HUES64 (cell line): ENCODE measurements around the gene HIVEP2.

ENCODE experiments used
- H3K27ac ChIP-seq: 2 replicates; pipeline ENCODE4 v1.7.0; 2013; ENCODE audit warnings: low read depth, low read length, inconsistent platforms
- H3K27me3 ChIP-seq: 2 replicates; pipeline ENCODE4 v1.6.1; 2013; ENCODE audit warnings: mild to moderate bottlenecking, low read length; ENCODE audit not compliant: insufficient read depth
- H3K36me3 ChIP-seq: 2 replicates; pipeline ENCODE4 v1.6.1; 2013; ENCODE audit warnings: mild to moderate bottlenecking, low read length; ENCODE audit not compliant: insufficient read depth
- H3K4me1 ChIP-seq: 2 replicates; pipeline ENCODE4 v1.6.1; 2013; ENCODE audit warnings: mild to moderate bottlenecking, low read length, moderate library complexity; ENCODE audit not compliant: insufficient read depth
- H3K4me3 ChIP-seq: 2 replicates; pipeline ENCODE4 v1.5.1; 2013; ENCODE audit warnings: mild to moderate bottlenecking, low read length, moderate library complexity
- H3K9ac ChIP-seq: 2 replicates; pipeline ENCODE4 v1.6.1; 2013; ENCODE audit warnings: mild to moderate bottlenecking, low read depth, low read length
- H3K9me3 ChIP-seq: 2 replicates; pipeline ENCODE4 v1.6.1; 2013; ENCODE audit warnings: low read depth, low read length; ENCODE audit not compliant: insufficient read depth
- WGBS: fragments of 150-250, 120-280 bp; methylation state at CpG from one replicate; pipeline ENCODE4 v1.1.7; 2013; ENCODE audit warnings: missing lambda C conversion rate; 5-methylcytosine and 5-hydroxymethylcytosine counted together

HIVEP2 gene

GRCh38 chr6:142902636-142903053 is 42.3 kb downstream of the HIVEP2 start:
- 87% methylated on average over 4 of the region's 4 CpGs for WGBS

GRCh38 chr6:142901611-142902010 is 43.4 kb downstream of the HIVEP2 start:
- no peak overlapping the region for H3K27ac ChIP-seq
- H3K9ac ChIP-seq = no peak overlapping the region
- 95% methylated on average over 6 of the region's 6 CpGs for WGBS
- H3K9me3 ChIP-seq = no peaks in the 10 kb centered on the region
- H3K4me1 ChIP-seq = peaks cover 3% of the 10 kb centered on the region; the same call in 1 of the 2 replicates
- no peaks in the 10 kb centered on the region for H3K27me3 ChIP-seq
- no peaks in the 10 kb centered on the region for H3K36me3 ChIP-seq
- H3K4me3 ChIP-seq = no peak overlapping the region

More at GRCh38 chr6:142902636-142903053, 42.3 kb downstream of the HIVEP2 start:
- no peak overlapping the region for H3K27ac ChIP-seq
- no peak overlapping the region for H3K9ac ChIP-seq
- H3K9me3 ChIP-seq = no peaks in the 10 kb centered on the region
- peaks cover 8% of the 10 kb centered on the region for H3K4me1 ChIP-seq
- no peaks in the 10 kb centered on the region for H3K27me3 ChIP-seq
- H3K4me3 ChIP-seq = no peak overlapping the region
- H3K36me3 ChIP-seq = no peaks in the 10 kb centered on the region

GRCh38 chr6:142900227-142900971 is 44.6 kb downstream of the HIVEP2 start:
- peaks cover 3% of the 10 kb centered on the region; the same call in 1 of the 2 replicates for H3K4me1 ChIP-seq
- no peaks in the 10 kb centered on the region for H3K27me3 ChIP-seq
- no peak overlapping the region for H3K27ac ChIP-seq
- H3K4me3 ChIP-seq = no peak overlapping the region
- H3K36me3 ChIP-seq = no peaks in the 10 kb centered on the region
- H3K9me3 ChIP-seq = no peaks in the 10 kb centered on the region
- WGBS = 89% methylated on average over 9 of the region's 10 CpGs
- no peak overlapping the region for H3K9ac ChIP-seq

DNA sequence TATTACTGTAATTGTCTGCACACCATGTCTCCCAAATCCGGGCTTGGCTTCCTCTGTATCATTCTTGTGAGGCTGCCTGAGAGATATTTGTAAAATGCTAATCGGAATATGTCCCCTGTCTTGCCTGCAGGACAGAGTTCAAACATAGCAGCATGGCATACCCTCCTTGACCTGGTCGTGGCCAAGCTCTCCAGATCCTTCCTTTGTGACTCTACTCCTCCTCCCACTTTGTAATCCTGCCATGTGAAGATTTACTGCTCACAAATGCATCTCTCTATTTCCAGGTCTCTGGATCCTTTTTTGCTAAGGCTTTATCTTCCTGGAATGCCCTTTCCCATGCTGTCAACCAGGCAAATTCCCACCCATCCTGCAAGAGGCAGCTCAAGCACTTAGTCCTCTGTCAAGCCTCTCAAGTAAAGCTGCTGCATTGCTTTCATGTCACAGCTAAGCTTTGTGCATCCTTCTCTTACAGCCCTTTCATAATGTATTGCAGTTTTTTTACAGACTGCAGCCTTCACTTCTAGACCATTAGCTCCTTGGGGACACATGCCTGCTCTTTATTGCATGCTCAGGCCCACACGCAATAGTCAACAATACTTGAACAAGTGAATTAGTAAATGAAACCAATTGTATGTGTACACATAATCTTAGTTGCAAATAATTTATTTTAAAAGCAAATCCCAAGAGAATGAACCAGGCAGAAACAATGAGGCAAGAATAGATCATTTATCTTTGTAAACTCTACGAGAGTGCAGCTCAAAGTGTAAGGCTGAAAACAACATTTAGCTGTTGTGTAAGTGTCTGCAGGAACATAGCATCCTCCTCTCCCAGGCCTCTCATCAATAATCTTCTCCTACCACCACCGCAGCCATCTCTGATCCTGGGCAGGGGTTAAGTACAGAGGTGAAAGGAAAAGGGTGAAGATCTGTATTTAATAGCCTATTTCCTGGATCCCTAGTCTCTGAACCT is 45.8 kb downstream of the HIVEP2 start:
- H3K4me1 ChIP-seq = peaks cover 3% of the 10 kb centered on the region; the same call in 1 of the 2 replicates
- WGBS = 91% methylated on average over 5 of the region's 6 CpGs
- H3K27me3 ChIP-seq = no peaks in the 10 kb centered on the region
- H3K27ac ChIP-seq = no peak overlapping the region
- H3K9me3 ChIP-seq = no peaks in the 10 kb centered on the region
- no peak overlapping the region for H3K9ac ChIP-seq
- no peak overlapping the region for H3K4me3 ChIP-seq
- H3K36me3 ChIP-seq = no peaks in the 10 kb centered on the region

GRCh38 chr6:142897659-142898058 is 47.3 kb downstream of the HIVEP2 start:
- Histone ChIP-seq H3K27ac (no peak overlapping the region), H3K9ac (no peak overlapping the region), H3K4me3 (no peak overlapping the region), H3K27me3 (no peaks in the 10 kb centered on the region), H3K4me1 (peaks cover 3% of the 10 kb centered on the region; the same call in 1 of the 2 replicates), H3K9me3 (no peaks in the 10 kb centered on the region), H3K36me3 (no peaks in the 10 kb centered on the region)
- 89% methylated on average over 2 of the region's 2 CpGs for WGBS

GRCh38 chr6:142896732-142897131 is 48.2 kb downstream of the HIVEP2 start:
- Histone ChIP-seq H3K9ac (no peak overlapping the region), H3K4me3 (no peak overlapping the region), H3K36me3 (no peaks in the 10 kb centered on the region), H3K27ac (no peak overlapping the region), H3K27me3 (no peaks in the 10 kb centered on the region), H3K9me3 (no peaks in the 10 kb centered on the region), H3K4me1 (peaks cover 10% of the 10 kb centered on the region; the same call in 1 of the 2 replicates)

DNA sequence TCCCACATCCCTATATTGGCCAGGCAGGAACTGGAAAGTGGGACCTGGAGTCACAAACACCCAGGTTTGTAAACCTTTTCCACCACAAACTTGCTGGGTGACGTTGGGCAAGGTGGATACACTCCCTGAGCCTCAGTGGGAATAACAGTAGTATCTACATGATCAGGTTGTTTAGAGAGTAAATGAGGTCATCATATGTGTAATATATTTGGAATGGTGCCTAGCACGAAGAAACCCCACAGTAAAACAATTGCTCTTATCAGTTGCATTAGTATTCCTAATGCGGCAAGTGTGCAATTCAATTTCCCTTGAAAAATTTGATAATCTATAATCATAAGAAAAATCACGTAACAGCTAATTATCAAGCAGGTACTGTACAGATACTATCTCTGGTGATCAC is 51.9 kb downstream of the HIVEP2 start:
- Histone ChIP-seq H3K36me3 (no peaks in the 10 kb centered on the region), H3K27me3 (no peaks in the 10 kb centered on the region), H3K9me3 (no peaks in the 10 kb centered on the region), H3K4me1 (peaks cover 6% of the 10 kb centered on the region; the same call in 1 of the 2 replicates), H3K4me3 (no peak overlapping the region), H3K9ac (no peak overlapping the region), H3K27ac (no peak overlapping the region)
- 96% methylated on average over 4 of the region's 4 CpGs for WGBS

DNA sequence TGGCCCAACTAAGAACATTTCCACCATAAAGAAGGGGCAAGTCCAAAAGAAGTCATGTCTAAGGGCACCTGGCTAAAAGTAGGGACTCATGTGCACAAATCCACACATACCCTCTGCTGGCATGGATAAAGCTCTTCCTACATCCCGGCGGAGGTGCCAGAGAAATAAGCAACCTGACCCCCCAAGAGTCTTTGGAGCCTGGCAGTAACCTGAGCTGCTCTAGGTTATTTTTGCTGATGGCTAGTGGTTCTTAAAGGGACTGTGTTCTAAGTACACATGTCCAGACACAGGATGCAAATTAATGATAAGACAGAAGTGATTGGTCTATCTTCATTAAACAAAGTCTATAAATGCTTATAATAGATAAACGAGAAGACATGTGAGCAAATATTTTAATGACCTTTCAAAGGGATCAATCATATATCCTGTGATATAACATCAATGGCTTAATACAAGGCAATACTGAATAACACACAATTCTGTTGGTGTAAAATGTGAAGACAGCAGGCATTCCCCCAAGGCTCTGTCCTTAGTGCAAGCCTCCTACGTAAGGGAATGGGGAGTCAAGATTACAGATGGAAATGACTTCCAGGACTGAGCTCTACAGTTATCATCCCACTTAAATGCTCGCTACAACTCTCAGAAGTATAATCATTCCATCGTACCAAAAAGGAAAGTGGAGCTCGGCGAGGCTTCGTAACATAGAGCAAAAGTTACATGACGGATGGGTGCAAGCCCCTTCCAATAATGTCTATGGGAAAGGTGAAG is 52.5 kb downstream of the HIVEP2 start:
- H3K4me1 ChIP-seq = peaks cover 6% of the 10 kb centered on the region
- H3K36me3 ChIP-seq = no peaks in the 10 kb centered on the region
- H3K27ac ChIP-seq = no peak overlapping the region
- no peaks in the 10 kb centered on the region for H3K27me3 ChIP-seq
- 92% methylated on average over 9 of the region's 10 CpGs for WGBS
- H3K9me3 ChIP-seq = no peaks in the 10 kb centered on the region
- no peak overlapping the region for H3K4me3 ChIP-seq
- H3K9ac ChIP-seq = no peak overlapping the region

- 95% methylated on average over 5 of the region's 5 CpGs for WGBS
- Histone ChIP-seq H3K27ac (no peak overlapping the region), H3K27me3 (no peaks in the 10 kb centered on the region), H3K9ac (no peak overlapping the region), H3K4me3 (no peak overlapping the region), H3K36me3 (no peaks in the 10 kb centered on the region), H3K9me3 (no peaks in the 10 kb centered on the region), H3K4me1 (peaks cover 11% of the 10 kb centered on the region)
These were observed 53.5 kb downstream of the HIVEP2 start for GRCh38 chr6:142891454-142891853.

- WGBS = 100% methylated on average over 1 of the region's 1 CpG
- no peak overlapping the region for H3K9ac ChIP-seq
- H3K36me3 ChIP-seq = no peaks in the 10 kb centered on the region
- no peaks in the 10 kb centered on the region for H3K9me3 ChIP-seq
- no peak overlapping the region for H3K27ac ChIP-seq
- H3K4me3 ChIP-seq = no peak overlapping the region
- no peaks in the 10 kb centered on the region for H3K27me3 ChIP-seq
- peaks cover 39% of the 10 kb centered on the region for H3K4me1 ChIP-seq
These were observed 56.5 kb downstream of the HIVEP2 start for GRCh38 chr6:142888456-142888855.
